ENCODE data around the gene ADRA2B. TPM values are rescaled to one million over a fixed set of nuclear protein-coding genes. Genes with fewer than 3 reads are reported as not detected.

ADRA2B gene
- polyA plus RNA-seq, 4 donors: 0.69 to 1.5 TPM; not detected in 2

- FAIRE-seq (no peak), DNase-seq (no peak)
- WGBS, 3 donors: 92 to 93% (median 92%) methylated on average over 11 of the region's 11 CpGs
- Histone ChIP-seq H3K27ac (ENCODE audit: low read depth in 1 of 3, low read length in 2 of 3) (no peak overlapping the region), H3K4me3 (ENCODE audit: low read depth in 1 of 3, low read length in 3 of 3) (no peak overlapping the region), H3K36me3 (ENCODE audit: control insufficient read depth in 3 of 3, insufficient read depth in 2 of 3, low read depth in 1 of 3, low read length in 3 of 3) (no peaks in the 10 kb centered on the region), H3K4me1 (ENCODE audit: control insufficient read depth in 3 of 3, insufficient read depth in 2 of 3, low read depth in 1 of 3, low read length in 2 of 3) (peaks cover 0 to 4% (median 0%) of the 10 kb centered on the region in 3 donors), H3K9me3 (ENCODE audit: control insufficient read depth in 2 of 2, insufficient read depth in 1 of 2, low read depth in 1 of 2, low read length in 1 of 2) (no peaks in the 10 kb centered on the region), H3K27me3 (ENCODE audit: control insufficient read depth in 3 of 3, insufficient read depth in 3 of 3, low read length in 3 of 3) (peaks cover 0 to 15% (median 1%) of the 10 kb centered on the region in 3 donors)
These were observed 7.6 kb upstream of the ADRA2B start for GRCh38 chr2:96123936-96124335.

- FAIRE-seq (no peak), DNase-seq (no peak)
- Histone ChIP-seq H3K4me1 (ENCODE audit: control insufficient read depth in 3 of 3, insufficient read depth in 2 of 3, low read depth in 1 of 3, low read length in 2 of 3) (peaks cover 0 to 4% (median 0%) of the 10 kb centered on the region in 3 donors), H3K4me3 (ENCODE audit: low read depth in 1 of 3, low read length in 3 of 3) (no peak overlapping the region), H3K27me3 (ENCODE audit: control insufficient read depth in 3 of 3, insufficient read depth in 3 of 3, low read length in 3 of 3) (peaks cover 0 to 16% (median 4%) of the 10 kb centered on the region in 3 donors), H3K36me3 (ENCODE audit: control insufficient read depth in 3 of 3, insufficient read depth in 2 of 3, low read depth in 1 of 3, low read length in 3 of 3) (no peaks in the 10 kb centered on the region), H3K9me3 (ENCODE audit: control insufficient read depth in 2 of 2, insufficient read depth in 1 of 2, low read depth in 1 of 2, low read length in 1 of 2) (no peaks in the 10 kb centered on the region), H3K27ac (ENCODE audit: low read depth in 1 of 3, low read length in 2 of 3) (no peak overlapping the region)
- WGBS, 3 donors: 71 to 74% methylated on average over 1 of the region's 1 CpG; no CpG with 5 or more reads in 1 of the 3 donors
These were observed 6.9 kb upstream of the ADRA2B start for GRCh38 chr2:96123290-96123689.

- H3K36me3 ChIP-seq (ENCODE audit: control insufficient read depth in 3 of 3, insufficient read depth in 2 of 3, low read depth in 1 of 3, low read length in 3 of 3): no peaks in the 10 kb centered on the region
- H3K4me3 ChIP-seq (ENCODE audit: low read depth in 1 of 3, low read length in 3 of 3): no peak overlapping the region
- FAIRE-seq (no peak), DNase-seq (no peak)
- WGBS, 3 donors: 82 to 90% (median 85%) methylated on average over 5 of the region's 5 CpGs
- peaks cover 0 to 24% (median 4%) of the 10 kb centered on the region in 3 donors for H3K27me3 ChIP-seq (ENCODE audit: control insufficient read depth in 3 of 3, insufficient read depth in 3 of 3, low read length in 3 of 3)
- peaks cover 0 to 6% (median 0%) of the 10 kb centered on the region in 3 donors for H3K4me1 ChIP-seq (ENCODE audit: control insufficient read depth in 3 of 3, insufficient read depth in 2 of 3, low read depth in 1 of 3, low read length in 2 of 3)
- H3K9me3 ChIP-seq (ENCODE audit: control insufficient read depth in 2 of 2, insufficient read depth in 1 of 2, low read depth in 1 of 2, low read length in 1 of 2): no peaks in the 10 kb centered on the region
- H3K27ac ChIP-seq (ENCODE audit: low read depth in 1 of 3, low read length in 2 of 3): no peak overlapping the region
These were observed 6.0 kb upstream of the ADRA2B start for GRCh38 chr2:96122391-96122790.

- peaks cover 0 to 28% (median 6%) of the 10 kb centered on the region in 3 donors for H3K27me3 ChIP-seq (ENCODE audit: control insufficient read depth in 3 of 3, insufficient read depth in 3 of 3, low read length in 3 of 3)
- H3K27ac ChIP-seq (ENCODE audit: low read depth in 1 of 3, low read length in 2 of 3): no peak overlapping the region
- H3K36me3 ChIP-seq (ENCODE audit: control insufficient read depth in 3 of 3, insufficient read depth in 2 of 3, low read depth in 1 of 3, low read length in 3 of 3): no peaks in the 10 kb centered on the region
- H3K9me3 ChIP-seq (ENCODE audit: control insufficient read depth in 2 of 2, insufficient read depth in 1 of 2, low read depth in 1 of 2, low read length in 1 of 2): no peaks in the 10 kb centered on the region
- peaks cover 0 to 10% (median 2%) of the 10 kb centered on the region in 3 donors for H3K4me1 ChIP-seq (ENCODE audit: control insufficient read depth in 3 of 3, insufficient read depth in 2 of 3, low read depth in 1 of 3, low read length in 2 of 3)
- 83 to 94% (median 91%) methylated on average over 4 of the region's 4 CpGs for WGBS, 3 donors
- DNase-seq: no peak
- no peak overlapping the region for H3K4me3 ChIP-seq (ENCODE audit: low read depth in 1 of 3, low read length in 3 of 3)
- FAIRE-seq: no peak
These were observed 5.0 kb upstream of the ADRA2B start for GRCh38 chr2:96121414-96121813.

GRCh38 chr2:96120991-96121390, 4.6 kb upstream of the ADRA2B start:
- no peaks in the 10 kb centered on the region for H3K9me3 ChIP-seq (ENCODE audit: control insufficient read depth in 2 of 2, insufficient read depth in 1 of 2, low read depth in 1 of 2, low read length in 1 of 2)
- peaks cover 0 to 32% (median 6%) of the 10 kb centered on the region in 3 donors for H3K27me3 ChIP-seq (ENCODE audit: control insufficient read depth in 3 of 3, insufficient read depth in 3 of 3, low read length in 3 of 3)
- H3K4me3 ChIP-seq (ENCODE audit: low read depth in 1 of 3, low read length in 3 of 3): no peak overlapping the region
- 54 to 63% (median 59%) methylated on average over 7 of the region's 7 CpGs for WGBS, 3 donors
- FAIRE-seq: no peak
- DNase-seq: no peak
- peaks cover 0 to 10% (median 2%) of the 10 kb centered on the region in 3 donors for H3K4me1 ChIP-seq (ENCODE audit: control insufficient read depth in 3 of 3, insufficient read depth in 2 of 3, low read depth in 1 of 3, low read length in 2 of 3)
- H3K36me3 ChIP-seq (ENCODE audit: control insufficient read depth in 3 of 3, insufficient read depth in 2 of 3, low read depth in 1 of 3, low read length in 3 of 3): no peaks in the 10 kb centered on the region
- H3K27ac ChIP-seq (ENCODE audit: low read depth in 1 of 3, low read length in 2 of 3): no peak overlapping the region

- H3K27me3 ChIP-seq (ENCODE audit: control insufficient read depth in 3 of 3, insufficient read depth in 3 of 3, low read length in 3 of 3): peaks cover 0 to 40% (median 8%) of the 10 kb centered on the region in 3 donors
These were observed 3.8 kb upstream of the ADRA2B start for GRCh38 chr2:96120091-96120720.

GRCh38 chr2:96119389-96119751, 3.0 kb upstream of the ADRA2B start:
- Histone ChIP-seq H3K9me3 (ENCODE audit: control insufficient read depth in 2 of 2, insufficient read depth in 1 of 2, low read depth in 1 of 2, low read length in 1 of 2) (peaks cover 0 to 7% of the 10 kb centered on the region in 2 donors), H3K27me3 (ENCODE audit: control insufficient read depth in 3 of 3, insufficient read depth in 3 of 3, low read length in 3 of 3) (peaks cover 0 to 41% (median 8%) of the 10 kb centered on the region in 3 donors), H3K27ac (ENCODE audit: low read depth in 1 of 3, low read length in 2 of 3) (no peak overlapping the region), H3K4me1 (ENCODE audit: control insufficient read depth in 3 of 3, insufficient read depth in 2 of 3, low read depth in 1 of 3, low read length in 2 of 3) (peaks cover 0 to 10% (median 2%) of the 10 kb centered on the region in 3 donors), H3K4me3 (ENCODE audit: low read depth in 1 of 3, low read length in 3 of 3) (no peak overlapping the region), H3K36me3 (ENCODE audit: control insufficient read depth in 3 of 3, insufficient read depth in 2 of 3, low read depth in 1 of 3, low read length in 3 of 3) (no peaks in the 10 kb centered on the region)
- DNase-seq: no peak
- 90 to 94% (median 94%) methylated on average over 5 of the region's 5 CpGs for WGBS, 3 donors
- FAIRE-seq: no peak

More at GRCh38 chr2:96120091-96120720, 3.8 kb upstream of the ADRA2B start:
- Histone ChIP-seq H3K9me3 (ENCODE audit: control insufficient read depth in 2 of 2, insufficient read depth in 1 of 2, low read depth in 1 of 2, low read length in 1 of 2) (peaks cover 0 to 6% of the 10 kb centered on the region in 2 donors), H3K4me1 (ENCODE audit: control insufficient read depth in 3 of 3, insufficient read depth in 2 of 3, low read depth in 1 of 3, low read length in 2 of 3) (peaks cover 0 to 10% (median 2%) of the 10 kb centered on the region in 3 donors), H3K4me3 (ENCODE audit: low read depth in 1 of 3, low read length in 3 of 3) (no peak overlapping the region), H3K36me3 (ENCODE audit: control insufficient read depth in 3 of 3, insufficient read depth in 2 of 3, low read depth in 1 of 3, low read length in 3 of 3) (no peaks in the 10 kb centered on the region), H3K27ac (ENCODE audit: low read depth in 1 of 3, low read length in 2 of 3) (no peak overlapping the region)
- DNase-seq (no peak), FAIRE-seq (no peak)
- 39 to 58% (median 50%) methylated on average over 11 of the region's 11 CpGs for WGBS, 3 donors

- no peak for FAIRE-seq
- Histone ChIP-seq H3K27me3 (ENCODE audit: control insufficient read depth in 3 of 3, insufficient read depth in 3 of 3, low read length in 3 of 3) (peaks cover 0 to 41% (median 8%) of the 10 kb centered on the region in 3 donors), H3K4me3 (ENCODE audit: low read depth in 1 of 3, low read length in 3 of 3) (no peak overlapping the region), H3K9me3 (ENCODE audit: control insufficient read depth in 2 of 2, insufficient read depth in 1 of 2, low read depth in 1 of 2, low read length in 1 of 2) (peaks cover 0 to 7% of the 10 kb centered on the region in 2 donors), H3K4me1 (ENCODE audit: control insufficient read depth in 3 of 3, insufficient read depth in 2 of 3, low read depth in 1 of 3, low read length in 2 of 3) (peaks cover 0 to 10% (median 2%) of the 10 kb centered on the region in 3 donors), H3K36me3 (ENCODE audit: control insufficient read depth in 3 of 3, insufficient read depth in 2 of 3, low read depth in 1 of 3, low read length in 3 of 3) (no peaks in the 10 kb centered on the region), H3K27ac (ENCODE audit: low read depth in 1 of 3, low read length in 2 of 3) (no peak overlapping the region)
- WGBS, 3 donors: 74 to 87% (median 75%) methylated on average over 13 of the region's 13 CpGs
- DNase-seq: no peak
These were observed 2.5 kb upstream of the ADRA2B start for GRCh38 chr2:96118698-96119388.
